Transverse colon (tissue), 4 donors: ENCODE measurements around the gene CDKN1C.

Experiments used
- CTCF ChIP-seq, 5 experiments: fragments of 200-600 bp in 3 of 5; fragments of 450-650 bp in 2 of 5; sonication (generic) in 3 of 5; IDR thresholded peaks; 1 replicate in 2 of 5; 2 replicates in 3 of 5; pipeline ENCODE4 v1.5.1; 2016 to 2017; ENCODE audit warnings: antibody characterized with exemption in 5 of 5, inconsistent platforms in 3 of 5, mild to moderate bottlenecking in 2 of 5, moderate library complexity in 1 of 5
- POLR2A ChIP-seq: fragments of 450-650 bp; IDR thresholded peaks from one replicate; pipeline ENCODE4 v1.6.1; 2016; ENCODE audit warnings: antibody characterized with exemption, mild to moderate bottlenecking, moderate library complexity
- POLR2AphosphoS5 ChIP-seq, 3 donors: sonication (generic); formaldehyde crosslinking; IDR thresholded peaks; one replicate each; pipeline ENCODE4 v1.6.1; 2016; ENCODE audit warnings: antibody characterized with exemption in 3 of 3

- TF ChIP-seq POLR2AphosphoS5 (IDR thresholded peaks at IDR 0.05) (no peak), POLR2A (no peak), CTCF (IDR thresholded peaks at IDR 0.05) (no peak)
Observed at GRCh38 chr11:2869561-2870427, 15.8 kb downstream of the CDKN1C start.
